OCI-LY1 (cell line): Measurements from ENCODE around the gene PGS1.

Experiments
- EZH2 ChIP-seq: fragments of 200-600 bp; sonication (generic), shearing (Covaris generic); IDR thresholded peaks from 2 replicates; pipeline ENCODE4 v1.8.0; 2017; ENCODE audit warnings: borderline replicate concordance, mixed run types, mild to moderate bottlenecking, antibody characterized with exemption, low read length, moderate library complexity, mixed read lengths
- TF ChIP-seq, protein P1 (sequence below): fragments of 200-600 bp; sonication (generic), shearing (Covaris generic); IDR thresholded peaks from 2 replicates; pipeline ENCODE4 v1.5.1; 2017; ENCODE audit warnings: mild to moderate bottlenecking, antibody characterized with exemption, low read length, moderate library complexity, mixed read lengths

DNA sequence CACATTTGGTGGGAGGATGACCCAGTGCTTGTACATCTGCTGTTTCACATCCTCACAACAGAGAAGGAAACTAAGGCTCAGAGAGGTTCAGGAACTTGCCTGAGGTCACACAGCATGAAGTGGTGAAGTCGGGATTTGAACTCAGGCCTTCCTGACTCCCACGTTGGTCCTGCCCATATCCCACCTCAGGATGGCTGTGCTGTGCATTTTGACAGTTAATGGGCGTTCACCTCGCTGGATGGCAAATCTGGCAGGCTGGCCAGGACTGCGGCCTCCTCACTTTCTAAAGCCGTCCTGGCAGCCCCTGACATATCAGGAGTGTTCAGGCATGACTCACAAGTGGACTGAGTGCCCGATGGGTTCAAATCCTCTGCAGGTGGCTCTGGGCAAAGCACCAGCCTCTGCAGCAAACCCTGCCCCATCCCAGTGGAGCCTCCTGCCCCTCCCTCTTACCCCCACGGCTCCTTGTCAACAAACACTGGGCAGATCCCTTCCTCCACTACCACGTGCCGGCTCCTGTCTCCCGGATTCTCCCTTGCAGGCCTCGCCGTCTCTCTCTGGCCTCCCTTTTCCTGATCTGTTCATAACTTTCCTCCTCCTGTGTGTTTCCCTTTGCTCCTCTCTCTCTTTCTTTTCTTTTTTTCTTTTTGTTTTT lies 47.8 kb upstream of the PGS1 start:
- TF ChIP-seq, protein P1, sequence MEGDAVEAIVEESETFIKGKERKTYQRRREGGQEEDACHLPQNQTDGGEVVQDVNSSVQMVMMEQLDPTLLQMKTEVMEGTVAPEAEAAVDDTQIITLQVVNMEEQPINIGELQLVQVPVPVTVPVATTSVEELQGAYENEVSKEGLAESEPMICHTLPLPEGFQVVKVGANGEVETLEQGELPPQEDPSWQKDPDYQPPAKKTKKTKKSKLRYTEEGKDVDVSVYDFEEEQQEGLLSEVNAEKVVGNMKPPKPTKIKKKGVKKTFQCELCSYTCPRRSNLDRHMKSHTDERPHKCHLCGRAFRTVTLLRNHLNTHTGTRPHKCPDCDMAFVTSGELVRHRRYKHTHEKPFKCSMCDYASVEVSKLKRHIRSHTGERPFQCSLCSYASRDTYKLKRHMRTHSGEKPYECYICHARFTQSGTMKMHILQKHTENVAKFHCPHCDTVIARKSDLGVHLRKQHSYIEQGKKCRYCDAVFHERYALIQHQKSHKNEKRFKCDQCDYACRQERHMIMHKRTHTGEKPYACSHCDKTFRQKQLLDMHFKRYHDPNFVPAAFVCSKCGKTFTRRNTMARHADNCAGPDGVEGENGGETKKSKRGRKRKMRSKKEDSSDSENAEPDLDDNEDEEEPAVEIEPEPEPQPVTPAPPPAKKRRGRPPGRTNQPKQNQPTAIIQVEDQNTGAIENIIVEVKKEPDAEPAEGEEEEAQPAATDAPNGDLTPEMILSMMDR, result no peak
- no peak for TF ChIP-seq EZH2
